SU-DHL-6 (cell line): Measurements from ENCODE around the gene TNRC6B.

Experiments used
- EZH2phosphoT487 ChIP-seq: fragments of 200-600 bp; sonication (generic), shearing (Covaris generic); conservative IDR thresholded peaks from 2 replicates; pipeline ENCODE4 v1.6.1; 2018; ENCODE audit warnings: mild to moderate bottlenecking, antibody characterized with exemption, low read length, moderate library complexity, mixed read lengths
- TF ChIP-seq, protein P1 (sequence below): fragments of 200-600 bp; sonication (generic); IDR thresholded peaks from one replicate; pipeline ENCODE4 v1.5.1; 2017; ENCODE audit warnings: antibody characterized with exemption, mild to moderate bottlenecking, low read length, moderate library complexity; ENCODE audit not compliant: insufficient read depth, poor library complexity, severe bottlenecking

- TF ChIP-seq, protein P1, sequence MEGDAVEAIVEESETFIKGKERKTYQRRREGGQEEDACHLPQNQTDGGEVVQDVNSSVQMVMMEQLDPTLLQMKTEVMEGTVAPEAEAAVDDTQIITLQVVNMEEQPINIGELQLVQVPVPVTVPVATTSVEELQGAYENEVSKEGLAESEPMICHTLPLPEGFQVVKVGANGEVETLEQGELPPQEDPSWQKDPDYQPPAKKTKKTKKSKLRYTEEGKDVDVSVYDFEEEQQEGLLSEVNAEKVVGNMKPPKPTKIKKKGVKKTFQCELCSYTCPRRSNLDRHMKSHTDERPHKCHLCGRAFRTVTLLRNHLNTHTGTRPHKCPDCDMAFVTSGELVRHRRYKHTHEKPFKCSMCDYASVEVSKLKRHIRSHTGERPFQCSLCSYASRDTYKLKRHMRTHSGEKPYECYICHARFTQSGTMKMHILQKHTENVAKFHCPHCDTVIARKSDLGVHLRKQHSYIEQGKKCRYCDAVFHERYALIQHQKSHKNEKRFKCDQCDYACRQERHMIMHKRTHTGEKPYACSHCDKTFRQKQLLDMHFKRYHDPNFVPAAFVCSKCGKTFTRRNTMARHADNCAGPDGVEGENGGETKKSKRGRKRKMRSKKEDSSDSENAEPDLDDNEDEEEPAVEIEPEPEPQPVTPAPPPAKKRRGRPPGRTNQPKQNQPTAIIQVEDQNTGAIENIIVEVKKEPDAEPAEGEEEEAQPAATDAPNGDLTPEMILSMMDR: no peak
- TF ChIP-seq EZH2phosphoT487: no peak
These were observed 167.5 kb downstream of the TNRC6B start for GRCh38 chr22:40345271-40345670.
